IPS-15b (cell line): ENCODE results near the gene CTF1.

Experiments used
- H3K27me3 ChIP-seq: one replicate; pipeline ENCODE4 v1.6.1; 2013; ENCODE audit warnings: low read length; ENCODE audit not compliant: control insufficient read depth, insufficient read depth
- H3K36me3 ChIP-seq: one replicate; pipeline ENCODE4 v1.6.1; 2013; ENCODE audit warnings: low read length; ENCODE audit not compliant: control insufficient read depth, insufficient read depth
- H3K4me1 ChIP-seq: one replicate; pipeline ENCODE4 v1.6.1; 2013; ENCODE audit warnings: mild to moderate bottlenecking, low read length; ENCODE audit not compliant: control insufficient read depth, insufficient read depth
- H3K4me3 ChIP-seq: one replicate; pipeline ENCODE4 v1.5.1; 2013; ENCODE audit warnings: low read depth, low read length
- H3K9ac ChIP-seq: one replicate; pipeline ENCODE4 v1.6.1; 2013; ENCODE audit warnings: low read depth, mild to moderate bottlenecking, low read length
- H3K9me3 ChIP-seq: one replicate; pipeline ENCODE4 v1.6.1; 2013; ENCODE audit warnings: mild to moderate bottlenecking, low read length; ENCODE audit not compliant: control insufficient read depth, insufficient read depth

The CTF1 gene

GRCh38 chr16:30874244-30874820 lies 22.1 kb upstream of the CTF1 start:
- peaks cover 37% of the 10 kb centered on the region for H3K27me3 ChIP-seq
- H3K4me3 ChIP-seq: peak overlapping the region; percentile 88
- peak overlapping the region; percentile 79 for H3K9ac ChIP-seq
- H3K9me3 ChIP-seq: no peaks in the 10 kb centered on the region
- H3K4me1 ChIP-seq: peaks cover 5% of the 10 kb centered on the region
- no peaks in the 10 kb centered on the region for H3K36me3 ChIP-seq

DNA sequence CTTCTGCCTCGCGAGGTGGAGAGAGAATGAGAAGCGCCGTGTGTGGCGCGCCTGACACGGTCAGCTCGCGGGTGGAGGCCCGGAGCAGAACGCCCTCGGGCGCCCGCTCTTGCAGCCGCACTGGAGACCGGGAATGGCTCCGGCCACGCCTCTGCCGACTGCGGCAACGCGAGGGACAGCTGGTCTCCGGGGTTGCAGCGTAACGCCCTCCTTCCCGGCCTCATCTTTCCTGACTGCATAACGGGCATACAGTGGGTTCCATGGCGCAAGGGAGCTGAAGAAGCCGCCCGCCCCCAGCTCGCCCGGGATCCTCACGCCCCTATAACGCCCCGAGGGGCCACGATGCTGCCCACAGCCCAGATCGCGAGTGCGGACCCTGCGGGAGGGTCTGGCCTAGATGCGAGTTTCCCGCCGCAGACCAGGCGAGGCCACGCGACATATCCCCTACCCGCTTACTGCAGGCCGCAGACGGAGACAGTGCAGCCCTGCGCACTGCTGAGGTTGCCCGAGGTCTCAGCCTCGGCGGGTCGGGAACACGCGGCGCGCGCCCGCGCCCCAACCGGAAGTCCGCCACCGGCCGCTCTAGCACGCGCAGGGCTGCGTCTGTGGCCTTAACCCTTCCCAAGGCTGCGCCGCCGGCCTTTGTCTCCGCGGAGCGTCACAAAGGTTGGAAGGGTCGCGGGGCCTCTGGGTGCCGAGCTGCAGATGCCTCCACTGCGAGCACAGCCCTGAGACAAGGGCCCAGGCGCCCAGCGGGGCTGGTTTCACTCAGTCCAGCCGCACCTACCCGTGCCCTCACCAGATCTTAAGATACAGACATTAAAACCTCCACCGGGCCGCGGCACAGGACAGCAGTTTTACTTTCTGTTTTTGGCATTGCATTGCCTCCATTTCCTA lies 21.3 kb upstream of the CTF1 start:
- peak overlapping the region; percentile 88 for H3K4me3 ChIP-seq
- H3K36me3 ChIP-seq: no peaks in the 10 kb centered on the region
- H3K4me1 ChIP-seq: peaks cover 5% of the 10 kb centered on the region
- H3K27me3 ChIP-seq: peaks cover 37% of the 10 kb centered on the region
- H3K9me3 ChIP-seq: no peaks in the 10 kb centered on the region
- H3K9ac ChIP-seq: peak overlapping the region; percentile 97

DNA sequence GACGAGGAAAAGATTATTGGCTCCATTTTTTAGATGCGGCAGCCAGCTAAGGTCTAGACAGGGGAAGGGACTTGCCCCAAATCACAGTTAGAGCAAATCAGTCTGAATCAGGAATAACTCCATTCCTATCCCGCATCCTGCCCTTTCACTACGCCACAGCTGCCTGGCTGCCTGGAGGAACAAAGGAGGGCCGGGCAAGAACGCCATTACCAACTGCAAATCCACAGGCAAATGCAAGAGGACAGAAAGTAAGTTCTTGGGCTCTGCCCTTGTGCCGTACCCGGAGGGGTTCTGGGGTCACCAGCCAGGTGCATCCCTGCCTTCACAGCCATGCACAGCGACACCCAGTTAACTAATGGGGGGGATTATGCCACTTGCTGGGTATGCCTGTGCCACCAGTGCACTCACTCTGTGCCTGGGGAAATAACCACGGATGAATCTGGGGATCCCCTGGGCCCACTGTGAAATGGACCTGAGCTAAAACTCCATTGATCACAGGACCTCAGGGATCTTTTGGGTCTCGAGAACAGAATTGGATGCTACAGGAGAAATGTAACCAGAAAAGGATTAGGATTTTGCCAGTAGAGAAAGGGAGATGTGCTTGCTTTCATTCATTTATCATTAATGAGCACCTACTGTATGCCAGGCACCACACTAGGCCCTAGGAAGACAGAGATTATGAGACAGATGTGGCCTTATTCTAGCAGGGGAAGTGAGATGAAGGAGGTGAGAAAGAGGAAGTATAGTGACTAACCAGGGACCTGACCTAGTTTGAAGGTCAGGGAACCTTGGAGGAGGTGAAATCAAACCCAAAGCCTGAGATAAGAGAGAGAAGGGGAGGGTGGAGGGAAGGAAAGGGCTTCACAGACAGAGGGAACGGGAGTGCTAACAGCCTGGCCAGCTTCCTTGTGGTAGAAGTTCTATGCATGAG lies 20.3 kb upstream of the CTF1 start:
- Histone ChIP-seq H3K4me3 (peak overlapping the region; percentile 88), H3K27me3 (peaks cover 31% of the 10 kb centered on the region), H3K36me3 (no peaks in the 10 kb centered on the region), H3K9me3 (no peaks in the 10 kb centered on the region), H3K9ac (peak overlapping the region; percentile 97), H3K4me1 (peaks cover 5% of the 10 kb centered on the region)

GRCh38 chr16:30876867-30877266 lies 19.5 kb upstream of the CTF1 start:
- peak overlapping the region; percentile 88 for H3K4me3 ChIP-seq
- H3K9ac ChIP-seq: no peak overlapping the region
- H3K36me3 ChIP-seq: no peaks in the 10 kb centered on the region
- no peaks in the 10 kb centered on the region for H3K9me3 ChIP-seq
- peaks cover 26% of the 10 kb centered on the region for H3K27me3 ChIP-seq
- peaks cover 5% of the 10 kb centered on the region for H3K4me1 ChIP-seq

DNA sequence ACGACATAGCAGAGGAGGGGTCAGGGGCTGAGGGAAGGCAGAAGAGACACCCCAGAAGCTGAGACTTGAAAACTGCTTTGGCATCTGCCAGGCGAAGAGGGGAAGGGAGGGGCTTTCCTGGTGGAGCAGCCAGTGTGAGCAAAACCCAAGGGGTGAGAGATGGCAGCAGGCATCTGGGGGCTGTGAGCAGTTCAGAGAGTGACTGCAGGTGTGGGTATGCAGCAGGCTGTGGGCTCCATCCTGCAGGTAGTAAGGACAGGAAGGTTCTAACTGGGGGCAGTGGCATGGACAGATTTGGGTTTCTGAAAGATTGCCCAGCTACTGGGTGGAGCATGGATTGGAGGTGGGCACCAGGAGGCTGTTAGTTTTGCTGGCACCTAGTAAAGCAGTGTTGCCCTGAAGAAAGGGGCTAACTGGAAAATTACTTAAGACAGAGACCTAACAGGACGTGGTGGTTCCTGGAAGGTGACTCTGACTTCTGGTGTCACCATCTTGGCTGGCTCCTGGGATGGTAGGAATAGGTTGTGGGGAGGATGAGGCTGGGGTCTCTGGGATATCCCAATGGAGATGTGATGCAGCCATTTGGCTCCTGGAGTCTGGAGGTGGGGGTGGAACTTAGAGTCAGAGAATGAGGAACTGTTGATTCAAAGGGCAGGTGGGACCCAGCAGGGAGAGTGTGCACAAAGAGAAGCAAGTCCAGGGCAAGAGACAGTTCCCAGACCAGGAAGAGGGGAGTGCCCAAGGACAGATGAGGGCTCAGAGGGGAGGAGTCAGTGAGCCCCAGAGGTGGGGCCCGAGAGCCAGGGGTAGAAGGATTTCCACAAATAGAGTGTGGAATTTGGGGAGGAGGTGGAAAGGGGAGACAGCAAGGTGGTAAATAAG lies 13.7 kb upstream of the CTF1 start:
- Histone ChIP-seq H3K9ac (no peak overlapping the region), H3K4me3 (no peak overlapping the region), H3K36me3 (no peaks in the 10 kb centered on the region), H3K27me3 (no peaks in the 10 kb centered on the region), H3K4me1 (no peaks in the 10 kb centered on the region), H3K9me3 (no peaks in the 10 kb centered on the region)

DNA sequence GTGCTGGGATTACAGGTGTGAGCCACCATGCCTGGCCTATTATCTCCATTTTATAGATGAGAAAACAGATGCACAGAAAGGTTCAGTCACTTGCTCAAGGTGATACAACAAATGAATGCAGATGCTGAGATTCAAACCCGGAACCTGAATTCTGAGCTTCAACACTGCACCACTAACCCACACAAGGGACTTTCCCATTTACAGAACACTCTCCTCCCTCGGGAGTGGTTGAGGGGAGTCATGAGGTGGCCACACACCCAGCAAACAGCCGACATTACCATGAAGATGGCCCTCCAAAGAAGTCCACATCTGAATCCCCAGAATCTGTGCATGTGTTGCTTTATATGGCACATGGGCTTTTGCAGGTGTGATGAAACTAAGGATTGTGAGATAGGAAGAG lies 11.7 kb upstream of the CTF1 start:
- Histone ChIP-seq H3K9me3 (no peaks in the 10 kb centered on the region), H3K27me3 (no peaks in the 10 kb centered on the region), H3K4me3 (no peak overlapping the region), H3K9ac (no peak overlapping the region), H3K36me3 (no peaks in the 10 kb centered on the region), H3K4me1 (no peaks in the 10 kb centered on the region)

DNA sequence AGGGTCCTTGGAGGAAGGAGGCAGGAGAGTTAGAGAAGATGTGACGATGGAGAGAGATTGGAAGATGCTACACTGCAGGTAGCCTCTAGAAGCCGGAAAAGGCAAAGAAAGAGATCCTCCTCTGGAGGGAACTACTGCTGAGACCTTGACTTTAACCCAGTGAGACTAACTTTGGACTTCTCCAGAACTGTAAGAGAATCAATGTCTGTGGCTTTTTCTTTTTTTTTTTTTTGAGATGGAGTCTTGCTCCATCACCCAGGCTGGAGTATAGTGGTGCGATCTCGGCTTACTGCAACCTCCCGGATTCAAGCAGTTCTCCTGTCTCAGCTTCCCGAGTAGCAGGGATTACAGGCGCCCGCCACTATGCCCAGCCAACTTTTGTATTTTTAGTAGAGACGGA lies 11.2 kb upstream of the CTF1 start:
- Histone ChIP-seq H3K4me3 (no peak overlapping the region), H3K9me3 (no peaks in the 10 kb centered on the region), H3K9ac (no peak overlapping the region), H3K4me1 (no peaks in the 10 kb centered on the region), H3K27me3 (no peaks in the 10 kb centered on the region), H3K36me3 (no peaks in the 10 kb centered on the region)

- no peaks in the 10 kb centered on the region for H3K36me3 ChIP-seq
- no peak overlapping the region for H3K4me3 ChIP-seq
- no peaks in the 10 kb centered on the region for H3K4me1 ChIP-seq
- no peaks in the 10 kb centered on the region for H3K9me3 ChIP-seq
- no peaks in the 10 kb centered on the region for H3K27me3 ChIP-seq
- no peak overlapping the region for H3K9ac ChIP-seq
Measured at GRCh38 chr16:30886145-30886544, 10.3 kb upstream of the CTF1 start.

- H3K4me1 ChIP-seq: no peaks in the 10 kb centered on the region
- H3K9me3 ChIP-seq: no peaks in the 10 kb centered on the region
- no peak overlapping the region for H3K4me3 ChIP-seq
- no peak overlapping the region for H3K9ac ChIP-seq
- H3K36me3 ChIP-seq: no peaks in the 10 kb centered on the region
- H3K27me3 ChIP-seq: no peaks in the 10 kb centered on the region
Measured at GRCh38 chr16:30887927-30888326, 8.5 kb upstream of the CTF1 start.

GRCh38 chr16:30888856-30889499 lies 7.4 kb upstream of the CTF1 start:
- Histone ChIP-seq H3K27me3 (no peaks in the 10 kb centered on the region), H3K9ac (no peak overlapping the region), H3K9me3 (no peaks in the 10 kb centered on the region), H3K36me3 (no peaks in the 10 kb centered on the region), H3K4me1 (no peaks in the 10 kb centered on the region), H3K4me3 (no peak overlapping the region)
